NCI-H1694 treated with DMSO at 0.1 percent for 48 hours (cell line): ENCODE measurements around the gene DLGAP4.

Experiments used
- DNase-seq: peaks from one replicate; lab custom pipeline; 2025; lab: John Stamatoyannopoulos, UW

The DLGAP4 gene

GRCh38 chr20:36565520-36565919, 259.4 kb downstream of the DLGAP4 start:
- no peak for DNase-seq

DNA sequence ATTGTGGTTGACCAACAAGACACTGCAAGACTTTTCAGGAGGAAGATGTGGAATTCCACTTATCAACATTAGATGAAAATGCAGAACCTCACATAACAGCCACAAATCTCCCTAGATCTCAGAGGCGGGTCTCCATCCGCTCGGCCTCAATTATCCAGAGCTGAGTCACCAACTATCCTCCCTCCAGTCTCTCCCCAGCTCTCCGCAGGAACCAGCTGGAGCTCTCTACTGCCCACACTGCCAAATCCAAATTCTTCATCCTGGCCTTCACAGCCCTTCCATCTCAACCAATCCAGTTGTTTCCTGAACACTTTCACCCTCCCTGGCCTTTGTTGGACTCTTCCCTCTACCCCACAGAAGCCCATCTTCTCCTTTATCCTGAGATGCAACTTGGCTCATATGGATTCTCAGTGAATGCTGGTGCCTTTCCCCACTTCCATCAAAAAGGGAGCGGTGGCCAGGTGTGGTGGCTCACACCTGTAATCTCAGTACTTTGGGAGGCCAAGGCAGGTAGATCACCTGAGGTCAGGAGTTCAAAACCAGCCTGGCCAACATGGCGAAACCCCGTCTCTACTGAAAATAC, 263.8 kb downstream of the DLGAP4 start:
- no peak for DNase-seq

DNA sequence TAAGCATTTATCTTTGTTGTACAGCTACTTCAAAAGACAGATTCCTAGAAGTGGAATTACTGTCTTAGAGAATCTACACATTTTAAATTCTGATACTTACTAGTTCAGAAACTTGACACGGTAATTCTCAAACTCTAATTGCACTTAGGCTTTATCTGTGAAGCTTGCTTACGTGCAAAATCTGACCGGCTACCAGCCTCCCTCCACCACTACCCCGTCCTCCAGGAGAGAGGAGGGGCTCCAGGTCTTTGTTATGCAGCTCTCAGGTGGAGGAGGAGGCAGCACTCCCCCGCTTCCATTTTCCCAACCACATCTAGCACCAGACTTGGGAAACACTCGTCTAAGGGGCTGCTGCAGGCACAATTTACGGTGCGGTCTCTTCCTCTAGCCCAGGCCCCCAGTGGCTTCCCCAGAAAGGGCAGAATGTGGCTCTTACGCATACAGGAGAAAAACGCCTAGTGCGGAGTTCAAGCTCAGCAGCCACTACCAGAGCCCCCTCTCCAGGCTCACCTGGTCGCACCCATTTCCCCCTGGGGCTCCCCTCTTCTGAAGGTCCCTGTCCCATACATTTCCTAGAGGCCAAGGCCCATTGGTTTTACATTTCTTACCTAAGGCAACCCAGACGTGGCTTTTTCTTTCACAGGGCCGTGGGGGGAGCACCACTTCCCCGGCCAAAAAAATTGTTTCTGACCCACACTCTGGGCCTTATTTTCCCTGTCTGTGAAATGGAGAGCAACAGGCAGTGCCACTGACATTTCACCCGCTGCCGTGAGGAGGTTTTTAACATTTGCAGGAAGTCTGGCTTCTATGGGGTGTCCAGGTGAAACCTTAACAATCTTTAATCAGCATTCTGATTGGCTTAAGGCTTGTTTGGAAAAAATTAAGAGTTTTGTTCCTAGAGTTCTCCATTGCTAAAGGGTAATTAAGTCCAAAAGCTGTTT, 265.7 kb downstream of the DLGAP4 start:
- DNase-seq, result no peak

GRCh38 chr20:36572701-36573102, 266.6 kb downstream of the DLGAP4 start:
- no peak for DNase-seq

GRCh38 chr20:36573103-36573797, 267.1 kb downstream of the DLGAP4 start, which contains the start of gene TGIF2:
TGIF2 (plus strand) TSS chr20:36573597; CDS start chr20:36578775, 5,178 bp downstream.
- peak; percentile 7 for DNase-seq

- DNase-seq, result no peak
These were observed 267.7 kb downstream of the DLGAP4 start for GRCh38 chr20:36573798-36574365.

DNA sequence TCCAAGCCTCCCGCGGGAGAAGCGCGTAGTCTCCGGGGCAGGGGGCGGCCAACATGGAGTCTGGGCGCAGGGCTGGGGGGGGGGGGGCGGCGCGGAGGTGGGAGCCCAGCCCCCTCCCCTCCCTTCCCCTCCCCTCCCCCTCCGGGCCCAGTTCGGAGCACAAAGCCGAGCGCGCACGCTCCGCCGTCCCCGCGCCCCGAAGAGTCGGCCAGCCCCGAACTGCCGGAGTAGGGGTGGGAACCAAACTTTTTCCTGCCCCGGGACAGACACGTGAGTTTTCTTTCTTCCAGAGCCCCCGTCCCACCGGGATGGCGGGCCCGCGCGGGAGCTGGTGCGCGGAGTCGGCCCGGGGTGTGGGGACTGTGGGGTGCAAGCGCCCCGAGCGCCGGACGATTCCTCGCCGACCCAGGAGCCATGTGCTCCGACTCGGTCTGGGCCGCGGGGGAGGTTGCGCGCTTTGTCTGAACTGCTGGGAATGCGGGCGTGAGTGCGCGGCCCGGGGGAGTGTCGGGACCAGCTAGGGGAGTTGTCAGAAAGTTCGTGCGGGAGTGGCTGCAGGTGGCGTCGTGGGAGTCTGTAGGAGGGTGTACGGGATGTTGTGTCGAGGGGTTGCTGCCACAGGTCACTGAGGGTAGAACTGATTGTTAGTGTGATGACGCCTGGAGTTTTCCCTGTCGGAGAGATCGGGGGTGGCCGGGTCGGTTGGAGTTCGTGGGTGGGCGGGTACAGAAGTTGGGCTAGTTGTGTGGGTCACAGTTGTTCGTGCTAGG, 268.4 kb downstream of the DLGAP4 start:
- DNase-seq, result peak; percentile 10

GRCh38 chr20:36576081-36576445, 269.9 kb downstream of the DLGAP4 start:
- DNase-seq, result no peak
